Kidney (tissue), 14 donors: ENCODE data around the gene GTF3C1. TPM values are rescaled to one million over a fixed set of nuclear protein-coding genes. Genes with fewer than 3 reads are reported as not detected.

ENCODE experiments used
- DNase-seq, 5 donors: peaks; one replicate each; pipeline ENCODE4 v3.0.0-alpha.2; 2013 to 2020
- FAIRE-seq: peaks from 2 replicates; lab custom pipeline; 2012; peaks lifted over from hg19 to GRCh38; lab: Jason Lieb, UNC
- H3K27ac ChIP-seq, 2 donors: one replicate each; pipeline ENCODE4 v1.7.0; 2013; ENCODE audit warnings: low read depth in 2 of 2, low read length in 2 of 2, inconsistent platforms in 1 of 2
- H3K27me3 ChIP-seq: one replicate; pipeline ENCODE4 v1.7.1; 2013; ENCODE audit warnings: low read length, inconsistent platforms; ENCODE audit not compliant: control insufficient read depth, insufficient read depth
- H3K36me3 ChIP-seq, 3 donors: one replicate each; pipeline versions ENCODE4 v1.7.0 to v1.7.1; 2013; ENCODE audit warnings: low read length in 3 of 3, control low read depth in 1 of 3, inconsistent platforms in 1 of 3; ENCODE audit not compliant: insufficient read depth in 3 of 3, control insufficient read depth in 2 of 3
- H3K4me1 ChIP-seq, 3 donors: one replicate each; pipeline versions ENCODE4 v1.7.0 to v1.7.1; 2013; ENCODE audit warnings: low read length in 3 of 3, inconsistent platforms in 1 of 3, low read depth in 1 of 3; ENCODE audit not compliant: control insufficient read depth in 2 of 3, insufficient read depth in 2 of 3
- H3K4me3 ChIP-seq, 3 donors: one replicate each; pipeline versions ENCODE4 v1.7.0 to v1.8.1; 2013; ENCODE audit warnings: low read length in 3 of 3, control low read depth in 1 of 3, inconsistent platforms in 1 of 3
- H3K9ac ChIP-seq, 3 donors: one replicate each; pipeline versions ENCODE4 v1.7.0 to v1.7.1; 2013; ENCODE audit warnings: low read length in 3 of 3, control low read depth in 1 of 3, inconsistent platforms in 1 of 3
- H3K9me3 ChIP-seq, 3 donors: one replicate each; pipeline versions ENCODE4 v1.7.0 to v1.7.1; 2013; ENCODE audit warnings: low read length in 3 of 3, control low read depth in 1 of 3, inconsistent platforms in 1 of 3; ENCODE audit not compliant: control insufficient read depth in 2 of 3, insufficient read depth in 1 of 3
- intact Hi-C: fragments of 100-400 bp; cut with DNase I; formaldehyde crosslinking; loops from one replicate; pipeline ENCODE4 v1.11.1; 2022
- polyA plus RNA-seq: library from polyadenylated mRNA; stranded (reverse); fragments of 350-450 nt; fragmentation: Illumina TruSeq; extraction: RNeasy Lipid Tissue Mini Kit (QIAGEN cat#74804); gene quantifications from one replicate; pipeline ENCODE4 v1.2.3, GENCODE V29; 2014; ENCODE audit warnings: low read depth, low replicate concordance; ENCODE audit not compliant: insufficient read depth
- total RNA-seq: library from RNA; stranded (reverse); fragmentation: NEBNext Ultra II Directional; extraction: Animal tissue kit (Norgen Biotek cat#: 25700); gene quantifications from one replicate; pipeline ENCODE4 v1.2.1, GENCODE V29; 2021
- TF ChIP-seq, protein P1 (sequence below): IDR thresholded peaks from 3 replicates; pipeline ENCODE4 v1.5.1; 2012; ENCODE audit warnings: mild to moderate bottlenecking, moderate library complexity, borderline replicate concordance; ENCODE audit not compliant: insufficient read depth; ENCODE audit errors: extremely low read depth
- donor health status: control.
- donor health status: control.
- donor health status: control.
- donor health status: control.
- donor health status: control.
- donor health status: DM: yes; HTN: yes; CAD: no.
- donor health status: Normal renal cell carcinoma (clear cell type).

Gene GTF3C1
- total and polyA plus RNA-seq, 2 donors from 2014 or later = 59.0 to 81.7 TPM

DNA sequence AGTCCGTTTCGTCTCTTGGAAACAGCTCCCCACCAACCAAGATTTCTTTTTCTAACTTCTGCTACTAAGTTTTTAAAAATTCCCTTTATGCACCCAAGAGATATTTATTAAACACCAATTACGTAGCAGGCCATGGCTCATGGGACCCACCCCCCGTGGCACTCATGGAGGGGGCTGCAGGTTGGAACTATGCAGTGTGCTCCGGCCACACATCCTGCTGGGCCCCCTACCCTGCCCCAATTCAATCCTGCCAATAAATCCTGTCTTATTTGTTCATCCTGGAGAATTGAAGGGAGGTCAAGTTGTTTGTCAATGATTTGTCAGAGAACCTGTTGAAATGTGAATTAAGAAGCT, 99.5 kb downstream of the GTF3C1 start:
- TF ChIP-seq, protein P1, sequence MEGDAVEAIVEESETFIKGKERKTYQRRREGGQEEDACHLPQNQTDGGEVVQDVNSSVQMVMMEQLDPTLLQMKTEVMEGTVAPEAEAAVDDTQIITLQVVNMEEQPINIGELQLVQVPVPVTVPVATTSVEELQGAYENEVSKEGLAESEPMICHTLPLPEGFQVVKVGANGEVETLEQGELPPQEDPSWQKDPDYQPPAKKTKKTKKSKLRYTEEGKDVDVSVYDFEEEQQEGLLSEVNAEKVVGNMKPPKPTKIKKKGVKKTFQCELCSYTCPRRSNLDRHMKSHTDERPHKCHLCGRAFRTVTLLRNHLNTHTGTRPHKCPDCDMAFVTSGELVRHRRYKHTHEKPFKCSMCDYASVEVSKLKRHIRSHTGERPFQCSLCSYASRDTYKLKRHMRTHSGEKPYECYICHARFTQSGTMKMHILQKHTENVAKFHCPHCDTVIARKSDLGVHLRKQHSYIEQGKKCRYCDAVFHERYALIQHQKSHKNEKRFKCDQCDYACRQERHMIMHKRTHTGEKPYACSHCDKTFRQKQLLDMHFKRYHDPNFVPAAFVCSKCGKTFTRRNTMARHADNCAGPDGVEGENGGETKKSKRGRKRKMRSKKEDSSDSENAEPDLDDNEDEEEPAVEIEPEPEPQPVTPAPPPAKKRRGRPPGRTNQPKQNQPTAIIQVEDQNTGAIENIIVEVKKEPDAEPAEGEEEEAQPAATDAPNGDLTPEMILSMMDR = no peak
- Histone ChIP-seq H3K27me3 (no peaks in the 10 kb centered on the region), H3K27ac (no peak overlapping the region), H3K4me3 (no peak overlapping the region), H3K9me3 (peaks cover 0 to 3% (median 0%) of the 10 kb centered on the region in 3 donors), H3K36me3 (no peaks in the 10 kb centered on the region), H3K9ac (no peak overlapping the region), H3K4me1 (peaks cover 0 to 12% (median 0%) of the 10 kb centered on the region in 3 donors)
- FAIRE-seq (no peak), DNase-seq (no peak)
- intact Hi-C loops = loop anchor here (10.0 kb wide), 1 partner anchor 275 kb away; no protein-coding TSS in a partner anchor

DNA sequence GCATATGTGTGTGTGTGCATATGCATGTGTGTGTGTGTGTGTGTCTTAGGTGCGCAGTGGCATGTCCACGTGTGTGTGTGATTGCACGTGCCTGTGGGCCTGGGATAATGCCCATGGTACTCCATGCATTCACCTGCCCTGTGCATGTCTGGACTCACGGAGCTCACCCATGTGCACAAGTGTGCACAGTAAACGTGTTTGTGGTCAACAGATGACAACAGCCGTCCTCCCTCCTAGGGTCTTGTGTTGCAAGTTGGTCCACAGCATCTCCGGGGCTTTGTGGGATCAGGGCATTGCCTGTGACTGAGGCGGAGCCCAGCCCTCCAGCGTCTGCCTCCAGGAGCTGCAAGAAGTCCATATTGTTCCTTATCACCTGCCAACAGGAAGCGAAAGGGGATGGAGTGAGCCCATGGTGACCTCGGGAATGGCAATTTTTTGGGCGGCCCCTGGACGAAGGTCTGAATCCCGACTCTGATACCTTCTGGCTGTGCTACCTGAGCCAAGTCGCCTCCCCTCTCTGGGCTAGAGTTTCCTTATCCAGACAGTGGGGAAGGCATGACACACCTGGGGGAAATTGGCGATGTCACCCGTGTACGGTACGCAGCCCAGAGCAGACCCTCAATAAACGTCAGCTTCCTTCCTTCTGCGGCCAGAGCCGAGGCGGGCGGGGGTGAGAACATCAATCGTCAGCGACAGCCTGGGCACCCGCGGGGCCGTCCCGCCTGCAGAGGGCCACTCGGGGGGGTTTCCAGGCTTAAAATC, 100.1 kb downstream of the GTF3C1 start:
- H3K27ac ChIP-seq = no peak overlapping the region
- H3K9me3 ChIP-seq = peaks cover 0 to 7% (median 0%) of the 10 kb centered on the region in 3 donors
- peaks cover 0 to 12% (median 0%) of the 10 kb centered on the region in 3 donors for H3K4me1 ChIP-seq
- H3K9ac ChIP-seq = no peak overlapping the region
- intact Hi-C loops = loop anchor here (10.0 kb wide), 2 partner anchors 65 to 275 kb away; no protein-coding TSS in a partner anchor
- DNase-seq = peak in 3 of 5 donors; percentile 27 to 57 (median 30)
- no peak for FAIRE-seq
- H3K36me3 ChIP-seq = no peaks in the 10 kb centered on the region
- TF ChIP-seq, protein P1 = no peak
- no peaks in the 10 kb centered on the region for H3K27me3 ChIP-seq
- no peak overlapping the region for H3K4me3 ChIP-seq

DNA sequence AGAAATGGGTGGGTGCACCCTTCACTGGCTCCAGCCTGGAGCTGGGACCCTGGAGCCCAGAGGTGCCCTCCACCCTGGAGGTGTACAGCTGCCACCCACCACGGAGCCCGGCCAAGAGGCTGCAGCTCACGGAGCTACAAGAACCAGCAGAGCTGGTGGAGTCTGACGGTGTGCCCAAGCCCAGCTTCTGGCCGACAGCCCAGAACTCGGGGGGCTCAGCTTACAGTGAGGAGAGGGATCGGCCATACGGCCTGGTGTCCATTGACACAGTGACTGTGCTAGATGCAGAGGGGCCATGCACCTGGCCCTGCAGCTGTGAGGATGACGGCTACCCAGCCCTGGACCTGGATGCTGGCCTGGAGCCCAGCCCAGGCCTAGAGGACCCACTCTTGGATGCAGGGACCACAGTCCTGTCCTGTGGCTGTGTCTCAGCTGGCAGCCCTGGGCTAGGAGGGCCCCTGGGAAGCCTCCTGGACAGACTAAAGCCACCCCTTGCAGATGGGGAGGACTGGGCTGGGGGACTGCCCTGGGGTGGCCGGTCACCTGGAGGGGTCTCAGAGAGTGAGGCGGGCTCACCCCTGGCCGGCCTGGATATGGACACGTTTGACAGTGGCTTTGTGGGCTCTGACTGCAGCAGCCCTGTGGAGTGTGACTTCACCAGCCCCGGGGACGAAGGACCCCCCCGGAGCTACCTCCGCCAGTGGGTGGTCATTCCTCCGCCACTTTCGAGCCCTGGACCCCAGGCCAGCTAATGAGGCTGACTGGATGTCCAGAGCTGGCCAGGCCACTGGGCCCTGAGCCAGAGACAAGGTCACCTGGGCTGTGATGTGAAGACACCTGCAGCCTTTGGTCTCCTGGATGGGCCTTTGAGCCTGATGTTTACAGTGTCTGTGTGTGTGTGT, 100.9 kb downstream of the GTF3C1 start:
- TF ChIP-seq, protein P1 = no peak
- Histone ChIP-seq H3K9me3 (peaks cover 0 to 14% (median 0%) of the 10 kb centered on the region in 3 donors), H3K4me1 (peaks cover 0 to 12% (median 0%) of the 10 kb centered on the region in 3 donors), H3K4me3 (no peak overlapping the region), H3K27ac (no peak overlapping the region), H3K27me3 (no peaks in the 10 kb centered on the region), H3K36me3 (no peaks in the 10 kb centered on the region), H3K9ac (no peak overlapping the region)
- no peak for FAIRE-seq
- intact Hi-C loops = loop anchor here (10.0 kb wide), 1 partner anchor 64 kb away; no protein-coding TSS in a partner anchor
- DNase-seq = peak in 4 of 5 donors; percentile 31 to 53 (median 41)
